ENCODE results near the gene BUB1B.

Gene BUB1B

GRCh38 chr15:40254452-40254851 lies 93.6 kb downstream of the BUB1B start:
- peaks cover 8% of the 10 kb centered on the region for H3K27me3 ChIP-seq (ENCODE audit: low read depth, low read length)
- no peaks in the 10 kb centered on the region for H3K9me3 ChIP-seq (ENCODE audit: insufficient read depth, low read length)
- no peak overlapping the region for H3K9ac ChIP-seq (ENCODE audit: low read length)
- TF ChIP-seq EZH2phosphoT487 (IDR thresholded peaks at IDR 0.05; ENCODE audit: low read depth): no peak
- TF ChIP-seq CTCF (IDR thresholded peaks at IDR 0.05; ENCODE audit: low read depth, low read length): peak; percentile 15; the same call in 1 of the 2 replicates
- no peak overlapping the region for H3K4me2 ChIP-seq (ENCODE audit: low read length)
- no peaks in the 10 kb centered on the region for H3K79me2 ChIP-seq (ENCODE audit: low read length)
- peaks cover 6% of the 10 kb centered on the region for H3K4me1 ChIP-seq (ENCODE audit: low read length)
- H4K20me1 ChIP-seq (ENCODE audit: insufficient read depth, low read length): no peaks in the 10 kb centered on the region
- no peak overlapping the region for H2AFZ ChIP-seq (ENCODE audit: low read depth, low read length)
- H3K4me3 ChIP-seq (ENCODE audit: low read length): no peak overlapping the region
- no peaks in the 10 kb centered on the region for H3K36me3 ChIP-seq (replicated peaks; ENCODE audit: low read depth, low read length)
- no peak overlapping the region for H3K27ac ChIP-seq (ENCODE audit: low read length)

- Histone ChIP-seq H3K79me2 (ENCODE audit: low read length) (no peaks in the 10 kb centered on the region), H3K27ac (ENCODE audit: low read length) (no peak overlapping the region), H3K36me3 (replicated peaks; ENCODE audit: low read depth, low read length) (no peaks in the 10 kb centered on the region), H4K20me1 (ENCODE audit: insufficient read depth, low read length) (no peaks in the 10 kb centered on the region), H2AFZ (ENCODE audit: low read depth, low read length) (no peak overlapping the region), H3K4me1 (ENCODE audit: low read length) (peaks cover 6% of the 10 kb centered on the region), H3K4me2 (ENCODE audit: low read length) (no peak overlapping the region), H3K27me3 (ENCODE audit: low read depth, low read length) (peaks cover 8% of the 10 kb centered on the region), H3K4me3 (ENCODE audit: low read length) (no peak overlapping the region), H3K9ac (ENCODE audit: low read length) (no peak overlapping the region), H3K9me3 (ENCODE audit: insufficient read depth, low read length) (no peaks in the 10 kb centered on the region)
- TF ChIP-seq EZH2phosphoT487 (IDR thresholded peaks at IDR 0.05; ENCODE audit: low read depth) (no peak), CTCF (IDR thresholded peaks at IDR 0.05; ENCODE audit: low read depth, low read length) (no peak)
Observed at GRCh38 chr15:40255033-40255432, 94.2 kb downstream of the BUB1B start.

- no peaks in the 10 kb centered on the region for H4K20me1 ChIP-seq (ENCODE audit: insufficient read depth, low read length)
- TF ChIP-seq EZH2phosphoT487 (IDR thresholded peaks at IDR 0.05; ENCODE audit: low read depth) (no peak), CTCF (IDR thresholded peaks at IDR 0.05; ENCODE audit: low read depth, low read length) (no peak)
- no peak overlapping the region for H3K9ac ChIP-seq (ENCODE audit: low read length)
- peaks cover 6% of the 10 kb centered on the region for H3K4me1 ChIP-seq (ENCODE audit: low read length)
- no peaks in the 10 kb centered on the region for H3K9me3 ChIP-seq (ENCODE audit: insufficient read depth, low read length)
- H3K27ac ChIP-seq (ENCODE audit: low read length): no peak overlapping the region
- H3K36me3 ChIP-seq (replicated peaks; ENCODE audit: low read depth, low read length): no peaks in the 10 kb centered on the region
- H2AFZ ChIP-seq (ENCODE audit: low read depth, low read length): no peak overlapping the region
- no peak overlapping the region for H3K4me2 ChIP-seq (ENCODE audit: low read length)
- no peak overlapping the region for H3K4me3 ChIP-seq (ENCODE audit: low read length)
- peaks cover 7% of the 10 kb centered on the region for H3K27me3 ChIP-seq (ENCODE audit: low read depth, low read length)
- H3K79me2 ChIP-seq (ENCODE audit: low read length): no peaks in the 10 kb centered on the region
Observed at GRCh38 chr15:40256638-40257235, 95.9 kb downstream of the BUB1B start.

GRCh38 chr15:40257656-40258450 lies 97.0 kb downstream of the BUB1B start:
- TF ChIP-seq CTCF (IDR thresholded peaks at IDR 0.05; ENCODE audit: low read depth, low read length) (no peak), EZH2phosphoT487 (IDR thresholded peaks at IDR 0.05; ENCODE audit: low read depth) (no peak)
- no peak overlapping the region for H3K4me3 ChIP-seq (ENCODE audit: low read length)
- H3K9me3 ChIP-seq (ENCODE audit: insufficient read depth, low read length): no peaks in the 10 kb centered on the region
- no peaks in the 10 kb centered on the region for H3K27me3 ChIP-seq (ENCODE audit: low read depth, low read length)
- H3K4me2 ChIP-seq (ENCODE audit: low read length): no peak overlapping the region
- no peaks in the 10 kb centered on the region for H3K36me3 ChIP-seq (replicated peaks; ENCODE audit: low read depth, low read length)
- no peak overlapping the region for H3K9ac ChIP-seq (ENCODE audit: low read length)
- H2AFZ ChIP-seq (ENCODE audit: low read depth, low read length): no peak overlapping the region
- H3K27ac ChIP-seq (ENCODE audit: low read length): no peak overlapping the region
- H4K20me1 ChIP-seq (ENCODE audit: insufficient read depth, low read length): no peaks in the 10 kb centered on the region
- H3K79me2 ChIP-seq (ENCODE audit: low read length): no peaks in the 10 kb centered on the region
- peaks cover 6% of the 10 kb centered on the region for H3K4me1 ChIP-seq (ENCODE audit: low read length)
